ENCODE results near the gene CASP2.

Gene CASP2

DNA sequence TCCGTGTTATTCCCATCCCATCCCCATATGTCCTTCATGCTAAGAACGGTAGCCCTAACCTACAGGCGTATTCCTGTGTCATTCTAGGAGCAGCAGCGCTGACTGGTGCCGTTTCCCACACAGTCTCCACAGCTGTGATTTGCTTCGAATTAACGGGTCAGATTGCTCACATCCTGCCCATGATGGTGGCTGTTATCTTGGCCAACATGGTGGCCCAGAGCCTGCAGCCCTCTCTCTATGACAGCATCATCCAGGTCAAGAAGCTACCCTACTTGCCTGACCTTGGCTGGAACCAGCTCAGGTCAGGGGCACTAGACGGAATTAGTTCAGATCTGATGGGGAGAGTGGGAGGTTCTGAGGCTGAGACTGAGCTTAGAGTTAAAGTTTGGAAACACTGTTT, 53.7 kb downstream of the CASP2 start:
- DNase-seq = no peak

- DNase-seq = no peak
These were observed 55.4 kb downstream of the CASP2 start for GRCh38 chr7:143343596-143343995.

- peak; percentile 35 for DNase-seq
These were observed 57.3 kb downstream of the CASP2 start for GRCh38 chr7:143345428-143345900.

DNA sequence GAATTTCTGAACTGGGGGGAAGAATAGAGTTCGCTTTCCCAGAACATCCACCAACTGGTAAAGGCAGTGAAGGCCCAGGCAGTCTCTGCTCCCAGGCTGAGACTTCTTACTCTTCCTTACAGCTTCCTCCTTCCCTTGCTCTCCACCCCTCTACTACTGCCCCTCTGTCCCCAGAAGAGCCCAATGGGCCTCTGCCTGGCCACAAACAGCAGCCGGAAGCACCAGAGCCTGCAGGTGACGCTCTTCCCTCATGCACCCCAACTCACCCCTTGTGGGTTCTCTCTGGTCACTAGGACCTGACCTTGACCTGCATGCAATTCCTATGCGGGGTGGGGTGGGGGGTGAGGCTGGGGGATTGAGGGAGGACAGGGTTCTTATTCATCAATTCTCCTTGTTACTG, 57.9 kb downstream of the CASP2 start:
- DNase-seq = no peak

GRCh38 chr7:143347950-143348349, 59.8 kb downstream of the CASP2 start:
- no peak for DNase-seq

GRCh38 chr7:143351060-143351459, 62.9 kb downstream of the CASP2 start:
- no peak for DNase-seq

DNA sequence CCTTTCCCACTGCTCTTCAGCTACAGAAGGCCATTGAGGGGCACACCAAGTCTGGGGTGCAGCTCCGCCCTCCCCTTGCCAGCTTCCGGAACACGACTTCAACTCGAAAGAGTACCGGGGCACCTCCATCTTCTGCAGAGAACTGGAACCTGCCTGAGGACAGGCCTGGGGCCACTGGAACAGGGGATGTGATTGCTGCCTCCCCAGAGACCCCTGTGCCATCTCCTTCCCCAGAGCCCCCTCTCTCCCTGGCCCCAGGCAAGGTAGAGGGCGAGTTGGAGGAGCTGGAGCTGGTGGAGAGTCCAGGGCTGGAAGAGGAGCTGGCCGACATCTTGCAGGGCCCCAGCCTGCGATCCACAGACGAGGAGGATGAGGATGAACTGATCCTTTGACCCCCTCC, 63.4 kb downstream of the CASP2 start:
- no peak for DNase-seq

- no peak for DNase-seq
These were observed 64.4 kb downstream of the CASP2 start for GRCh38 chr7:143352531-143353002.

- DNase-seq = no peak
These were observed 66.2 kb downstream of the CASP2 start for GRCh38 chr7:143354376-143354775.

DNA sequence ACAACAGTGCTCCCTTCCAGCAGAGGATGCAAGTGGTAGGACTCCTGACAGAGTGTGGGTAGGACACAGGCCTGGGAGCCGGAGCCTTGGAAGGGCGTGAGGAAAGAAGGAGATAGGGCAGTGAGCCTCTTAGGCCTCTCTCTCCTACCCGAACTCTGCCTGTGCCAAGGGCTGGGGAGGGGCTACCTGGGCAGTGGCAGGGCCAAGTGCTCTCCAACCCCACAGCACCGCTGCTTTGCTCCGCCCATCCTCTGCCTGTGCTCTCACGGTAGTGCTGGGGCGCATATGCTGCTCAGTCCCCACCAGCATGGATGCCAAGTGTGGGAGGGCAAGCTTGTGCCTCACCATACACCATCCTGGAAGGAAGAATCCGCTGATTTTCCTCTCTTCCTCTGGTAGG, 66.8 kb downstream of the CASP2 start:
- no peak for DNase-seq

GRCh38 chr7:143355450-143356385, 67.6 kb downstream of the CASP2 start:
- DNase-seq = no peak

DNA sequence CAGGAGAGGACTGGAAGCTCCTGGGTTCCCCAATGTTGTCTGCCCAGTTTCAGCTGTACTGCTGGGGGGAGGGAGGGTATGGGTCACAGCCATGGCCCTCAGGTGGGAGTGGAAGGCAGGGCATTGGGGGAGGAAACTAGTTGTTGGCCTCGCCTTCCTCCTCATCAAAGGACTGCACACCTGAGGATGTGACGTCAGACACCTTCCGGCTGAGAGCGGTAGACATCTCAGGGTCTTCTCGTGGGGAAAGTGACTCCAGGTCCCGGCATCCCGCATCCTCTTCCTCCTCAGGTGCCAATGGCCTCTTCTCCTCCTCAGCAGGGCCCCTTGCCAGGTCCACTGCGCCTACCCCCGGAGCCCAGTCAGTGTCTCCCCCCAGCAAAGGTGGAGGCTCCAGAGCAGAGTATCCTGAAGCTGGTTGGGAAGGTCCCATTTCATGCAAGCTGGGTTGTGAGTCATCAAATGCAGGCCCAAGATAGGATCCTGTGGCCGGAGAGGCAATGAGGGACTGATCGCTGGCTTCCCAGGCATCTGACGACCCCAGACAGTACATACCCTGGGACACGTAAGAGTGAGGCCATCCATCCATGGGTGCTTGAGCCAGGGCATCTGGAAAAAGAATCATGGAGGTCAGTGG, 68.4 kb downstream of the CASP2 start:
- DNase-seq = no peak
